ENCODE measurements around the gene CHMP4A.
"Not testable (repeated sequence)": the region's sequence is repeated elsewhere in the genome, so short reads cannot be mapped to it uniquely, and the experiment has no call there.

CHMP4A gene

DNA sequence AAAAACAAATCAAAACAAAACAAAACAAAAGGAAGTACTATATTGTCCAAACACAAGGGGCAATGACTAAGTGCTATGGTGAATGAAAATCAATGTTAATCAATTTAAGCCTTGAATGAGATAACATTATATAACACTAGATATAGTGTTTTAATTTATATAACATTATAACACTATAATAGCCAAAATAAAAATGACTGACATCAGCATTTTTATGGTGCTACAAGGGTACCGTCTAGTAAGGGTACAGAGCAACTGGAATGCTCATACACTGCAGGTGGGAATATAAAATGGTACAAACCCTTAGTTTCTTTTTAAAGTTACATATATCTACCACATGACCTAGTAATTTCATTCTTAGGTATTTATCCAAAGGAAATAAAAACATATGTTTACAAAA is 13.2 kb upstream of the CHMP4A start:
- H3K27me3 ChIP-seq (ENCODE audit: low read length), result no peaks in the 10 kb centered on the region
- H2AFZ ChIP-seq (ENCODE audit: low read depth, low read length, severe bottlenecking), result no peak overlapping the region
- no peaks in the 10 kb centered on the region for H3K9me2 ChIP-seq (replicated peaks; ENCODE audit: insufficient read depth, low read length)
- peaks cover 8% of the 10 kb centered on the region; the same call in 1 of the 2 replicates for H3K36me3 ChIP-seq (ENCODE audit: low read length)
- H3K4me3 ChIP-seq (ENCODE audit: insufficient read depth, low read length, poor library complexity, severe bottlenecking), result no peak overlapping the region
- no peak overlapping the region for H3K27ac ChIP-seq (ENCODE audit: low read depth, low read length)
- H3K9me3 ChIP-seq (ENCODE audit: insufficient read depth, low read length), result no peaks in the 10 kb centered on the region
- no peak overlapping the region for H3K9ac ChIP-seq (ENCODE audit: low read length)
- no peaks in the 10 kb centered on the region for H4K20me1 ChIP-seq (ENCODE audit: low read depth, low read length)
- no peak overlapping the region for H3K4me2 ChIP-seq (ENCODE audit: low read depth, low read length, poor library complexity, severe bottlenecking)
- peaks cover 90% of the 10 kb centered on the region for H3K79me2 ChIP-seq (ENCODE audit: insufficient read depth, low read length)
- H3F3A ChIP-seq (ENCODE audit: insufficient read depth), result peaks cover 6% of the 10 kb centered on the region; the same call in 1 of the 2 replicates
- no peak for TF ChIP-seq EZH2phosphoT487 (conservative IDR thresholded peaks at IDR 0.05; ENCODE audit: low read length)
- TF ChIP-seq, protein P1, sequence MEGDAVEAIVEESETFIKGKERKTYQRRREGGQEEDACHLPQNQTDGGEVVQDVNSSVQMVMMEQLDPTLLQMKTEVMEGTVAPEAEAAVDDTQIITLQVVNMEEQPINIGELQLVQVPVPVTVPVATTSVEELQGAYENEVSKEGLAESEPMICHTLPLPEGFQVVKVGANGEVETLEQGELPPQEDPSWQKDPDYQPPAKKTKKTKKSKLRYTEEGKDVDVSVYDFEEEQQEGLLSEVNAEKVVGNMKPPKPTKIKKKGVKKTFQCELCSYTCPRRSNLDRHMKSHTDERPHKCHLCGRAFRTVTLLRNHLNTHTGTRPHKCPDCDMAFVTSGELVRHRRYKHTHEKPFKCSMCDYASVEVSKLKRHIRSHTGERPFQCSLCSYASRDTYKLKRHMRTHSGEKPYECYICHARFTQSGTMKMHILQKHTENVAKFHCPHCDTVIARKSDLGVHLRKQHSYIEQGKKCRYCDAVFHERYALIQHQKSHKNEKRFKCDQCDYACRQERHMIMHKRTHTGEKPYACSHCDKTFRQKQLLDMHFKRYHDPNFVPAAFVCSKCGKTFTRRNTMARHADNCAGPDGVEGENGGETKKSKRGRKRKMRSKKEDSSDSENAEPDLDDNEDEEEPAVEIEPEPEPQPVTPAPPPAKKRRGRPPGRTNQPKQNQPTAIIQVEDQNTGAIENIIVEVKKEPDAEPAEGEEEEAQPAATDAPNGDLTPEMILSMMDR (IDR thresholded peaks at IDR 0.05; ENCODE audit: insufficient read depth, low read length, poor library complexity, severe bottlenecking), result no peak

DNA sequence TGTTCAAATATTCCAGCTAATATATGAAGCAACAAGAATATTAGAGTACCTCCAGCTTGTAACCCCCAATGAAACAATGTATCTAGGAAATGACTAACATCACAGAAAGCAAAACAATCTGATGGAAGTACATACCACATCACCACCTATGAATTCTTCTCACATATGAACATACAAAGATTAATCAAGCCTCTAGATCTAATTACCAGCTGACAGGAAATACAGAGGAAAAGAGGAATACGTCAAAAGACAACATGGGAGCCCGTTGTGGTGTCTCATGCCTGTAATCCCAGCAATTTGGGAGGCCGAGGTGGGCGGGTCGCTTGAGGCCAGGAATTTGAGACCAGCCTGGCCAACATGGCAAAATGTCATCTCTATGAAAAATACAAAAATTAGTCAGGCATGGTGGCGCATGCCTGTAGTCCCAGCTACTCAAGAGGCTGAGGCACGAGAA is 11.4 kb upstream of the CHMP4A start:
- Histone ChIP-seq H3K4me2 (ENCODE audit: low read depth, low read length, poor library complexity, severe bottlenecking) (no peak overlapping the region), H2AFZ (ENCODE audit: low read depth, low read length, severe bottlenecking) (no peak overlapping the region), H3K9ac (ENCODE audit: low read length) (no peak overlapping the region)

DNA sequence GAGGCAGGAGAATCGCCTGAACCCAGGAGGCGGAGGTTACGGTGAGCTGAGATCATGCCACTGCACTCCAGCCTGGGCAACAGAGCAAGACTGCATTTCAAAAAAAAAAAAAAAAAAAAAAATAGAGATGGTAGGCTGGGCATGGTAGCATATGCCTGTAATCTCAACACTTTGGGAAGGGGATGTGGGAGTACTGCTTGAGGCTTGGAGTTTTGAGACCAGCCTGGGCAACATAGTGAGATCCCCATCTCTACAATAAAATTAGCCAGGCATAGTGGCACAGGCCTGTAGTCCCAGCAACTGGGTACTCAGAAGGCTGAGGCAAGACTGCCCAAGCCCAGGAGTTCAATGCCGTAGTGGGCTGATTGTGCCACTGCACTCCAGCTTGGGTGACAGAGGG is 9.7 kb upstream of the CHMP4A start:
- H3K9me2 ChIP-seq (replicated peaks; ENCODE audit: insufficient read depth, low read length); H3K27me3 ChIP-seq (ENCODE audit: low read length); H3K9me3 ChIP-seq (ENCODE audit: insufficient read depth, low read length); H4K20me1 ChIP-seq (ENCODE audit: low read depth, low read length); H3K36me3 ChIP-seq (ENCODE audit: low read length); H3K4me2 ChIP-seq (ENCODE audit: low read depth, low read length, poor library complexity, severe bottlenecking); H3K9ac ChIP-seq (ENCODE audit: low read length); H3F3A ChIP-seq (ENCODE audit: insufficient read depth); H3K4me3 ChIP-seq (ENCODE audit: insufficient read depth, low read length, poor library complexity, severe bottlenecking); H2AFZ ChIP-seq (ENCODE audit: low read depth, low read length, severe bottlenecking); H3K27ac ChIP-seq (ENCODE audit: low read depth, low read length): not testable (repeated sequence)
- H3K79me2 ChIP-seq (ENCODE audit: insufficient read depth, low read length), result peaks cover 77% of the 10 kb centered on the region

More for the DNA sequence above, 11.4 kb upstream of the CHMP4A start:
- Histone ChIP-seq H4K20me1 (ENCODE audit: low read depth, low read length) (no peaks in the 10 kb centered on the region), H3K9me2 (replicated peaks; ENCODE audit: insufficient read depth, low read length) (no peaks in the 10 kb centered on the region), H3K9me3 (ENCODE audit: insufficient read depth, low read length) (no peaks in the 10 kb centered on the region), H3F3A (ENCODE audit: insufficient read depth) (peaks cover 6% of the 10 kb centered on the region; the same call in 1 of the 2 replicates), H3K27me3 (ENCODE audit: low read length) (no peaks in the 10 kb centered on the region), H3K4me3 (ENCODE audit: insufficient read depth, low read length, poor library complexity, severe bottlenecking) (no peak overlapping the region), H3K36me3 (ENCODE audit: low read length) (peaks cover 8% of the 10 kb centered on the region; the same call in 1 of the 2 replicates), H3K79me2 (ENCODE audit: insufficient read depth, low read length) (peaks cover 93% of the 10 kb centered on the region), H3K27ac (ENCODE audit: low read depth, low read length) (no peak overlapping the region)
- TF ChIP-seq, protein P1 (IDR thresholded peaks at IDR 0.05; ENCODE audit: insufficient read depth, low read length, poor library complexity, severe bottlenecking), result no peak
- TF ChIP-seq EZH2phosphoT487 (conservative IDR thresholded peaks at IDR 0.05; ENCODE audit: low read length), result no peak

DNA sequence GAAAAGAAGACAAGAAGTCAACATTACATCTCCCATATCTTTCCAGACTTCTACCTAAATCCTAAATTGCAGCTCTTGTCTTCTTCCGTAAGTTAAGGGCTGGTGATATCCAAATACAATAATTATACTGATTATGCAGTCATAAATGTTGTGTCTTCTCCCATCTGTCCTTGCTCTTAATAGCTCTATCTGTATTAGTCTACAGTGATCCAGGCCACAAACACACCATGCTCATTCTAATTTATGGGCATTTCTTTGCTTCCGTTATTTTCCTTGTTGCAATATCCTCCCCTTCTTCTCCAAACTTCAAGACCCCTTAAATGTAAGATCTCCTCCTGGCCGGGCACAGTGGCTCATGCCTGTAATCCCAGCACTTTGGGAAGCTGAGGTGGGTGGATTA is 6.2 kb upstream of the CHMP4A start:
- peaks cover 44% of the 10 kb centered on the region for H3K79me2 ChIP-seq (ENCODE audit: insufficient read depth, low read length)
- no peaks in the 10 kb centered on the region for H3K36me3 ChIP-seq (ENCODE audit: low read length)

More for the DNA sequence above, 6.2 kb upstream of the CHMP4A start:
- TF ChIP-seq EZH2phosphoT487 (conservative IDR thresholded peaks at IDR 0.05; ENCODE audit: low read length), result no peak
- TF ChIP-seq, protein P1 (IDR thresholded peaks at IDR 0.05; ENCODE audit: insufficient read depth, low read length, poor library complexity, severe bottlenecking), result no peak
- Histone ChIP-seq H3K9me3 (ENCODE audit: insufficient read depth, low read length) (no peaks in the 10 kb centered on the region), H4K20me1 (ENCODE audit: low read depth, low read length) (no peaks in the 10 kb centered on the region), H3K27me3 (ENCODE audit: low read length) (no peaks in the 10 kb centered on the region), H3K9ac (ENCODE audit: low read length) (no peak overlapping the region), H3K4me3 (ENCODE audit: insufficient read depth, low read length, poor library complexity, severe bottlenecking) (no peak overlapping the region), H3K9me2 (replicated peaks; ENCODE audit: insufficient read depth, low read length) (no peaks in the 10 kb centered on the region), H3F3A (ENCODE audit: insufficient read depth) (peaks cover 15% of the 10 kb centered on the region), H3K4me2 (ENCODE audit: low read depth, low read length, poor library complexity, severe bottlenecking) (no peak overlapping the region), H2AFZ (ENCODE audit: low read depth, low read length, severe bottlenecking) (no peak overlapping the region), H3K27ac (ENCODE audit: low read depth, low read length) (no peak overlapping the region)
